GM19193 (cell line): ENCODE results near the gene NUP62.
A peak's percentile ranks its signal among the peaks of the same experiment; 100 is the strongest.

Source experiments
- POLR2A ChIP-seq: IDR thresholded peaks from 4 replicates; pipeline ENCODE4 v1.6.1; 2011; ENCODE audit not compliant: insufficient read depth, insufficient read length; ENCODE audit errors: extremely low read depth

NUP62 gene

DNA sequence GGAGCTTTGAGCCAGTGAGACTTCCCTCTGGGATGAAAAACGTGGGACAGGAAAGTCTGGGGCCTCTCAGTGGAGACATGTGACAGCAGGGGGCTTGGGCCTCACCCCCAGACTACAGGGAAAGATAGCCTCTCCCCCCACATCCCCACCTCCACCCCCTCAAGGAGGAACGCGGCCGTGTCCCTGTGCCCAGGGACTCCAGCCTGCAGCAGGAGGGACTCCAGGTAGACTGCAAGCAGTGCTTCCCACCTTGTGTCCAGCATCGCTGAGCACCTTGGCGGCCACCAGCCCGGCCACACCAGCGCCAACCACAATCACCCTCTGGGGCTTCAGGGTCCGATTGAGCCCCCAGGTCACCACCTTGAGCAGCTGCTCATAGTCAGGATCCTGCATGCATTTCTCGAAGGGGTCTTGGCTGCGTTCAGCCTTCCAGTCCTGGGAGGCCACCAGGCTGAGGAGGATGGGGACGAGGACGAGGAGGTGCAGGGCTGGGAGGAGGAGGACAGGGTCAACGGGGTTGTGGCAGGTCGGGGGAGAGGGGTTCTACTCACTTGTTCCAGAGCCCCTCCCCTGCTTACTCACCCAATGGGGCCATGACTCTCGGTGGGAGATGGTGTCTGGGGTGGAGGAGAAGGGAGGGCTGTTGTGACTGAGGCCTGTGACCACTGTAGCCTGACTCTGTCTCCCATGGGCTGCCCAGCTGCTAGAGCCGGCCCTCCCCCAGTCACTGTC, 33.6 kb downstream of the NUP62 start:
- TF ChIP-seq POLR2A = peak; percentile 44

GRCh38 chr19:49894879-49895565, 34.3 kb downstream of the NUP62 start:
- peak; percentile 67 for TF ChIP-seq POLR2A

GRCh38 chr19:49894011-49894664, 35.2 kb downstream of the NUP62 start:
- no peak for TF ChIP-seq POLR2A

- TF ChIP-seq POLR2A = no peak
These were observed 36.6 kb downstream of the NUP62 start for GRCh38 chr19:49892716-49893115.

DNA sequence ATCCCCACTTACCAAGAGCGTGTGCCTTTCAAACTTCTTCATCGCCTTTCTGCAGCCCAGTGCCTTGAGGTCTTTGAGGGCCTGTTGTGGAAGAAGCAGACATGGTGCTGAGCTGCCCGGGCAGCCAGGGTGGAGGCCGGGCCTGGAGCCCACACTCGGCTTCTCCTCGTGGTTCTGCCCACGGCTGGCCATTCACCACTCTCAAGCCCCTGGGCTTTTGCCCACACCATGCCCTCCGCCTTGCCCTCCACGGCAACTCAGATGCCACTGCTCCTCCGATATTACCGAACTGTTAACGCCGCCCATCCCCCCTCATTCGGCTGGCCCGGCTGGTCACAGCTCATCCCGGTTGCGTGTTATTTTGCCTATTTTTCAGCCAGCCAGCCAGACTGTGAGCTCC, 37.9 kb downstream of the NUP62 start:
- no peak for TF ChIP-seq POLR2A

DNA sequence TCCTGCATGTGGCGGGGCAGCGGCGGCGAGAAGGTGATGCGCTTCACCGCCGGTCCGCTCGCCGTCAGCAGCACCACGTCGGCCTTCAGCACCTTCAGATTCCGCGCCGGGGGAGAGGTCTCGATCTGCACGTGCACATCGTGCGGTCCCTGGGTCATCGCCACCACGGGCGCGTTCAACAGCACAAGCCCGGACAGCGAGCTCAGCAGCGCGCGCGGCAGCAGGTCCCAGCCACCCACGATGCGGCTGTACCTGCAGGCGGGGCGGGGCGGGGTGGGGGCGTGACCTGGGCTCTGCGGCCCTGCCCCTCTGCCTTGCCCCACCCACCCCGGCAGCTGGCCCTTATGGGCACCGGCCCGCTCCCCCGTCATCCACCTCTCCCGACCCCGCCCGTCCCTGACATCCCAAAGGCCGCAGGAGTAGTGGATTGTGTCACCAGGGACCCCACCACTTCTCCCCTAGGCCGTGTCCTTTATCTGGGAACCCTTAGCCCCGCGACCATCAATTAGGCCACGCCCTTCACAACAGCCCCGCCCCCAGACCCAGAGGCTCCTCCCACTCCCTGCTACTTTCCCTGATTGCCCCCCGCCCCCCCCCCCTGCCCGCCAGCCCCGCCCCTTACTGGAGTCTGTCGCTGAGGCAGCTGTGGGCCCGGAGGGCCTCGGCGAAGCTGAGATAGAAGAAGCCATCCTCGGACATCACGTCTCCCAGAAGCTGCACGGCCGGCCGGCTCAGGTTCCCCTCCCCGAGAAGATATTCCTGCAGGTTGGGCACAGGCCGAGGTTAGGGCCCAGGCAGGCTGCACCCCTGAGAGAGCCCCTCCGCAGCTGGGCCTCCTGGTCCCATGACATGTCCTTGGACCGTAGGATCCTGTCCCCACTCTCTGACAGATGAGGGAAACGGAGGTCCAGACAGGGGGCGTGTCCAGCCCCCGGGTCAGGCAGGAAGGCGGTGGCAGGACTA, 38.7 kb downstream of the NUP62 start:
- TF ChIP-seq POLR2A = peak; percentile 10

- TF ChIP-seq POLR2A = peak; percentile 43
These were observed 39.5 kb downstream of the NUP62 start for GRCh38 chr19:49889687-49890348.

DNA sequence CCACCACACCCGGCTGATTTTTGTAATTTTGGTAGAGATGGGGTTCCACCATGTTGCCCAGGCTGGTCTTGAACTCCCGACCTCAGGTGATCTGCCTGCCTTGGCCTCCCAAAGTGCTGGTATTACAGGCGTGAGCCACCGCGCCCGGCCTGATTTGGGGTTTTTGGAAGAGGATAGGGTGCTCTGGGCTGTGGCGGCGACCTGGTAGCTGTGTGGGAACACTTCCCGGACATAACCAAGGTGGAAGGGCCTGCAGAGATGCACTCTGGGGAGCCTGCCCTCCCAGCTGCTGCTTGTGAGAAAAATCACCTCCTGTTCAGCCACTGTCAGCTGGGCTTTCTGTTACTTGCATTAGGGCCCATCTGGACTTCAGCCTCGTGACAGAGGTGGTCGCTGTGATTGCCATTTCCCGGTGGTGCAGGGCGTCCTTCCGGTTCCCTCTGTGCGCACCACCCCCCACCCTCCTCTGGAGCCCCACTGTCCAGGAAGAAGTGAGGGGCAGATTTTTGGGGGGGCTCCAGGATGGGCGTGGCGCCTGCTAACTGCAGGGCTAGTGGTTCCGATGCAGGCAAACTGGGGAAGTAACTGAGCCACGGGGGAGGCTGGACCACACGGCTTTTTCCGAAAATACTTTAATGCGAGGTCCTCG, 40.1 kb downstream of the NUP62 start:
- TF ChIP-seq POLR2A = no peak

DNA sequence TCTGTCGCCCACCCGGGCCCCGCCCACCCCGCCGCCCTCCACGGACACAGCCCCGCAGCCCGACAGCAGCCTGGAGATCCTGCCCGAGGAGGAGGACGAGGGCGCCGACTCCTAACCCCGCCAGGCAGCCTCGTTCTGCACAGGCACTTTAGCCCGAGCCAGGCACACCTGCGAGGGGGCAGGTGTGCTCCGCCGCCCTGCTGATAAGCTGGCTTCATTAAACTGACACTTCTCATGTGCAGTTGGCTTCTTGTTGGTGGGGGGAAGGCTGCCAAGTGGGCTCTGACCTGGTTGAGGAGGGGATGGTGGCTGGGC, 40.8 kb downstream of the NUP62 start:
- peak; percentile 36 for TF ChIP-seq POLR2A

- TF ChIP-seq POLR2A = no peak
These were observed 41.4 kb downstream of the NUP62 start for GRCh38 chr19:49887665-49888509.

DNA sequence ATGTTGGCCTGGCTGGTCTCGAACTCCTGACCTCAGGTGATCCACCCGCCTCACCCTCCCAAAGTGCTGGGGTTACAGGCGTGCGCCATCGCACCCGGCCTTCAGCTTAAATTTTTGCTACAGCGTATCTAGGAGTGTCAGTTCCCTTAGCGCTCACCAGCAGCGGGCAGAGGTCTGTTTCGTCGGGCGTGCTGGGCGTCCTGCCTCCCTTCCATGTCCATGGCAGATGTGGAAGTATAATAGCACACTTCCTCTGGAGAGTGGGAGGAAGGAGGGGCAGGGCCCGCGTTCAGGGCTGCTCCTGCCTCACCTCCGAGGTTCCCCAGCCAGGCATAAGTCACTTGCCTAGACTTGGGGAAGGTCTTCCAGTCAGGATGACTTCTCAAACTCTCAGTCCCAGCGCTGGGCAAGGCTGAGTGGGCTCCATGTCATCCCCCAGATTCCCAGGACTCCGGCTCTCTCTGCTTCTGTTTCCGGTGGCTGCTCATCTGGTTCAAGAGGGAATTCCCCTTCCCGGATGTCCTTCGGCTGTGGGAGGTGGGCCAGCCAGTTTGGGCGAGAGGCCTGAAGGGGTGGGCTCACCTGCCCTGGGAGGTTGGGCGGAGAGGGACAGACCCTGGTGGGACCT, 42.2 kb downstream of the NUP62 start:
- TF ChIP-seq POLR2A = no peak

DNA sequence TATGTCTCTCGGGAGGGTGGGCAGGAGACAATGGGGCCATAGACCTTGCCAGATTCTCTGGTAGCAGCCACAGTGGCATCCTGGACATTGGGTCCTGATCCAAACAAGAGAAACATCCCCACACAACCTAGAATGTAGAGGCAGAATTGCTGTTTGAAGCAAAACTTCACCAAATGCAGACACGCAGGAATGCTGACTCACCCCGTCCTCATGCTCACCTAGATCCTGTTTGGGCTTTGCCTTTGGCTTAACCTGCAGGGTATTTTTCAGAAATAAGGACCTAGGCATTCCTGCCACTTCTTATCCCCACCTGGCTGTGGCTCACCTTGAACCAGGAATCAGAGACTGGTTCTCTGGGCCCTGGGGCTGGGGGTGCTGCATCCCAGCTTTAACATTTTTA, 44.5 kb downstream of the NUP62 start:
- TF ChIP-seq POLR2A = no peak

- TF ChIP-seq POLR2A = no peak
These were observed 45.2 kb downstream of the NUP62 start for GRCh38 chr19:49884109-49884508.
